Ovary (tissue), 9 donors: Measurements from ENCODE around the gene NUDC. TPM values are rescaled to one million over a fixed set of nuclear protein-coding genes. Genes with fewer than 3 reads are reported as not detected.

Experiments used
- DNase-seq, 5 donors: peaks; one replicate each; pipeline ENCODE4 v3.0.0-alpha.2; 2019 to 2020
- H3K27ac ChIP-seq, 2 donors: fragments of 200-600 bp; one replicate each; pipeline versions ENCODE4 v1.5.1 to v1.8.0; 2019 to 2022
- H3K27me3 ChIP-seq: fragments of 200-600 bp; one replicate; pipeline ENCODE4 v1.8.0; 2022
- H3K36me3 ChIP-seq: fragments of 200-600 bp; sonication (generic); one replicate; pipeline ENCODE4 v1.5.1; 2019
- H3K4me1 ChIP-seq: one replicate; pipeline ENCODE4 v1.8.1; 2013; ENCODE audit warnings: mild to moderate bottlenecking, moderate library complexity; ENCODE audit not compliant: insufficient read depth
- H3K4me3 ChIP-seq: fragments of 200-600 bp; sonication (generic); one replicate; pipeline ENCODE4 v1.5.1; 2017
- H3K9me3 ChIP-seq, 2 donors: fragments of 200-600 bp in 1 of 2; sonication (generic) in 1 of 2; one replicate each; pipeline versions ENCODE4 v1.5.1 to v1.8.1; 2013 to 2019; ENCODE audit warnings: mild to moderate bottlenecking in 1 of 2, moderate library complexity in 1 of 2
- CTCF ChIP-seq, 3 donors: fragments of 450-650 bp in 2 of 3; fragments of 200-600 bp in 1 of 3; IDR thresholded peaks; one replicate each; pipeline versions ENCODE4 v1.5.1 to v1.8.0; 2016 to 2022; ENCODE audit warnings: antibody characterized with exemption in 3 of 3, mild to moderate bottlenecking in 1 of 3
- EP300 ChIP-seq: sonication (generic); formaldehyde crosslinking; IDR thresholded peaks from one replicate; pipeline ENCODE4 v1.6.1; 2017; ENCODE audit warnings: antibody characterized with exemption
- POLR2A ChIP-seq: fragments of 450-650 bp; IDR thresholded peaks from one replicate; pipeline ENCODE4 v1.6.1; 2017; ENCODE audit warnings: antibody characterized with exemption, mild to moderate bottlenecking, moderate library complexity
- WGBS, 3 donors: extraction: QIAGEN DNeasy Blood & Tissue Kit in 1 of 3; methylation state at CpG; one replicate each; pipeline versions ENCODE4 v1.1.5 to v1.1.7; 2013 to 2017; 5-methylcytosine and 5-hydroxymethylcytosine counted together
- intact Hi-C, 4 donors: fragments of 100-400 bp; cut with DNase I; formaldehyde crosslinking; loops; one replicate each; pipeline versions ENCODE4 v1.11.0 to v1.15.1; 2022 to 2023
- polyA plus RNA-seq, 2 donors: library from polyadenylated mRNA; stranded (reverse); fragments of 200-250 nt in 1 of 2; fragments of 350-450 nt in 1 of 2; fragmentation: Illumina TruSeq in 1 of 2; extraction: RNeasy Lipid Tissue Mini Kit (QIAGEN cat#74804) in 1 of 2; gene quantifications; one replicate each; pipeline ENCODE4 v1.2.3, GENCODE V29; 2013 to 2014
- total RNA-seq, 7 donors: library from RNA; depleted of rRNA in 2 of 7; stranded (reverse); fragments of >200 nt in 2 of 7; fragmentation: NEBNext Ultra II Directional in 3 of 7; extraction: Animal tissue kit (Norgen Biotek cat#: 25700) in 3 of 7; gene quantifications; one replicate each; pipeline versions ENCODE4 v1.1.0 to v1.2.4, GENCODE V29; 2016 to 2023
- donor health status: DM: no; HTN: no; CAD: no; lungs with moderate emphysema.
- donor health status: DM: no; HTN: no; CAD: no.
- donor health status: Bipolar disorder and iron deficiency.
- donor health status: DM: yes; HTN: yes; CAD: no.
- donor health status: DM: no; HTN: no; CAD: no.
- donor health status: DM: yes; HTN: yes; CAD: no.

The NUDC gene
- total and polyA plus RNA-seq, 9 donors: 32.8 to 76.7 (median 57.6) TPM

GRCh38 chr1:26949926-26950319, 28.4 kb downstream of the NUDC start:
- DNase-seq: no peak
- Histone ChIP-seq H3K27ac (no peak overlapping the region), H3K9me3 (no peaks in the 10 kb centered on the region), H3K36me3 (no peaks in the 10 kb centered on the region), H3K4me1 (peaks cover 2% of the 10 kb centered on the region), H3K27me3 (no peaks in the 10 kb centered on the region), H3K4me3 (no peak overlapping the region)
- intact Hi-C loops: no loop called here
- WGBS, 3 donors: 62 to 75% (median 73%) methylated on average over 3 of the region's 3 CpGs
- TF ChIP-seq CTCF (IDR thresholded peaks at IDR 0.05) (no peak), POLR2A (no peak), EP300 (no peak)

GRCh38 chr1:26950602-26951001, 29.1 kb downstream of the NUDC start:
- WGBS, 3 donors: 25 to 38% (median 28%) methylated on average over 8 of the region's 8 CpGs
- H3K4me3 ChIP-seq: no peak overlapping the region
- peaks cover 2% of the 10 kb centered on the region for H3K4me1 ChIP-seq
- intact Hi-C loops: no loop called here
- H3K27me3 ChIP-seq: no peaks in the 10 kb centered on the region
- TF ChIP-seq EP300 (no peak), POLR2A (no peak), CTCF (IDR thresholded peaks at IDR 0.05) (no peak)
- no peaks in the 10 kb centered on the region for H3K36me3 ChIP-seq
- H3K27ac ChIP-seq: no peak overlapping the region
- no peaks in the 10 kb centered on the region for H3K9me3 ChIP-seq
- DNase-seq: no peak

- no peak for DNase-seq
- intact Hi-C loops: no loop called here
- no peaks in the 10 kb centered on the region for H3K27me3 ChIP-seq
- H3K4me1 ChIP-seq: peaks cover 2% of the 10 kb centered on the region
- no peak overlapping the region for H3K27ac ChIP-seq
- H3K4me3 ChIP-seq: no peak overlapping the region
- TF ChIP-seq CTCF (IDR thresholded peaks at IDR 0.05) (no peak), POLR2A (no peak), EP300 (no peak)
- WGBS, 3 donors: 93 to 96% (median 96%) methylated on average over 10 to 14 of the region's 14 CpGs
- no peaks in the 10 kb centered on the region for H3K36me3 ChIP-seq
- H3K9me3 ChIP-seq: no peaks in the 10 kb centered on the region
These were observed 29.7 kb downstream of the NUDC start for GRCh38 chr1:26951216-26951615.

- intact Hi-C loops: no loop called here
These were observed 30.4 kb downstream of the NUDC start for GRCh38 chr1:26951821-26952497.

More at GRCh38 chr1:26951821-26952497, 30.4 kb downstream of the NUDC start:
- Histone ChIP-seq H3K27me3 (no peaks in the 10 kb centered on the region), H3K27ac (no peak overlapping the region), H3K4me3 (no peak overlapping the region), H3K9me3 (no peaks in the 10 kb centered on the region), H3K36me3 (no peaks in the 10 kb centered on the region), H3K4me1 (peaks cover 2% of the 10 kb centered on the region)
- no peak for DNase-seq
- TF ChIP-seq CTCF (IDR thresholded peaks at IDR 0.05) (no peak), EP300 (no peak), POLR2A (no peak)
- 73 to 79% (median 74%) methylated on average over 12 to 24 of the region's 24 CpGs for WGBS, 3 donors
